Measurements from ENCODE around the gene CTSD.

GRCh38 chr11:1754376-1755150 is 9.2 kb downstream of the CTSD start:
- TF ChIP-seq CTCF (IDR thresholded peaks at IDR 0.05), result no peak
- TF ChIP-seq POLR2A (IDR thresholded peaks at IDR 0.05), result no peak
